Measurements from ENCODE around the gene ZKSCAN8.

DNA sequence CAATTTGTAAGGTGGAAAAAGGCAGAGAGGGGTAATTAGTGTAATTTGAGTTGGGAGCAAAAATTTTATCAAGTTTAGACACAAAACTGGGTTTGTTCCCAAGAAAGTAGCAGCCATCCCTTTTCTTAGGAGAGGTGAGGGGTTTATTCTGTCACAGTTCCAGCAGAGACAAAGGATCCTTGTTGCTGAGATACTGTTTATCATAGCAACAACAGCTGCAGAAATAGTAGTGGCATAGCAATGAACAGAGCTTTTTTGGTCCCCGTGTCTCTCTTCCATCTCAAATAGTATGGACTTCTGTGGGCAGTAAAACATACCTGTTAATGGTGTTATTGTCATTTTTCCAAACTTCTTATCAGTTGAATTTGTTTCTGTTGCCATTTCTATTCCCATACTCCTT is 23.9 kb downstream of the ZKSCAN8 start:
- TF ChIP-seq EZH2 (IDR thresholded peaks at IDR 0.05) (no peak), POLR2AphosphoS5 (IDR thresholded peaks at IDR 0.05; ENCODE audit: borderline replicate concordance, low read depth, low read length) (no peak)

Data from SK-N-MC (cell line).